HG03108 (cell line): ENCODE data around the gene CCDC178.
"Not testable (repeated sequence)": the region's sequence is repeated elsewhere in the genome, so short reads cannot be mapped to it uniquely, and the experiment has no call there.

Experiments used
- ATAC-seq: cut with Tn5 transposase; IDR thresholded peaks from one replicate; pipeline ENCODE4 v1.9.1; 2021; ENCODE audit warnings: moderate library complexity; ENCODE audit not compliant: unreplicated experiment

The CCDC178 gene

GRCh38 chr18:33231474-33232317, 208.8 kb downstream of the CCDC178 start:
- peak; percentile 89 for ATAC-seq

DNA sequence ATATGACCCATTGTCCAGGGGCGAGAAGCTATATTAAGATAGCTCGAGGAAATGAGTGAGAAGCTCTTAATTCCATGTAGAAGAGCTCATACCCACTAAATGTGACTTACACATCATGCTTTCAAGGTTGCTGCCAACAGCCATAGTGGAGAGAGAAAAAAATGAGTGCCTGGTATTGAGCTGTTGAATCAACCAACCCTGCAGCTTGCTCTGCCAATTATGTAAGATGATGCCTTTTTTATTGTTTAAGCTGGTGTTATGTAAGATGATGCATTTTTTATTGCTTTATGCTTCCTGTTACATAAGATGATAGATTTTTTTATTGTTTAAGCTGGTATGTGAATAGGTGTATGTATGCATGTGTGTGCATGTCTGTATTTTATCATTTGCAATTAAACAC, 228.2 kb downstream of the CCDC178 start:
- ATAC-seq, result no peak

DNA sequence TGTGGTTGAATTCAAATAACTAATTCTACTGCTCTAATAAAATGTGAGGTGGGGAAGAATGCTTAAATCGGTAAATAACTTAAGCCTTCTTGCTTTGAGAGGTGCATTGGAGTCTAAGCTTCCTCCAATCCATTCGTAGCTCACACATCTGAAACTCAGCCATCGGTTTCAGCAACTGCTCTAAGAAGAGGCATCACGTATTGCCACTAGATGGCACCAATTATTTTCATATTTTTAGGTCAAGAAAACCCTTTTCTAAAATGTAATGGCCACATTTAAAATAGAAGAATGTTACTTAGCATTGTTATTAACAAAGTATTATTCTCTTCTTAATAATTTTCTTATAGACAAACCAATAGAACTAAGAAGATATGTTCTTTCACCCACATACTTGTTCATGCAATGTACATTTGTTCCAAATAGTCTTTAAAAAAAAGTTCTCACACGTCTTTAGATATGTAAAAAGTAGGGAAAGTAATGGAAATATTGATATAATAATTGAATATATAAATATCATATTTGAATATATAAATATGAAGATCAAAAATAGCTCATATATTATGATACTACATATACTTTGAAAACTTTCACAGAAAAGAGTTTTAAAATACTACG, 229.8 kb downstream of the CCDC178 start:
- no peak for ATAC-seq

GRCh38 chr18:33205777-33206176, 234.7 kb downstream of the CCDC178 start:
- no peak for ATAC-seq

DNA sequence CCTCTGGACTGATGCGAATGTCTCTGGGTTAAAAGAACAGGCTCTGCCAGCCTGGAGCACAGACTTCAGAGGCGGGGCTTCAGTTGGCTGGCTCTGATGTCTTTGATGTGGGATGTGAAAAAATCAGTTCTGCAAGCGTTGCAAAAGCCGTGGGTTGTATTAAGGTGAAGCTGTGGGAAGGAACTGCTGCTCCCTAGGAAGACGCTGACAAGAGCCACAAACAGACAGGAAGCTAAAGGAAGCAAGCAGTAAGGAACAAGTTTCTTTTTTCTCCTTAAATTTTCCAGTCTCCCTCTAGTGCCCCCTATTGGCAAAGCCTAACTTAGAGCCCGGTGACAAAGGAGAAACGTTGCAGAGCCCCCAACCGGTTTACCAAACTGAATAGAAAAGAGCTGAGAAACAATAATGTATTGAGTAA, 239.0 kb downstream of the CCDC178 start:
- no peak for ATAC-seq

DNA sequence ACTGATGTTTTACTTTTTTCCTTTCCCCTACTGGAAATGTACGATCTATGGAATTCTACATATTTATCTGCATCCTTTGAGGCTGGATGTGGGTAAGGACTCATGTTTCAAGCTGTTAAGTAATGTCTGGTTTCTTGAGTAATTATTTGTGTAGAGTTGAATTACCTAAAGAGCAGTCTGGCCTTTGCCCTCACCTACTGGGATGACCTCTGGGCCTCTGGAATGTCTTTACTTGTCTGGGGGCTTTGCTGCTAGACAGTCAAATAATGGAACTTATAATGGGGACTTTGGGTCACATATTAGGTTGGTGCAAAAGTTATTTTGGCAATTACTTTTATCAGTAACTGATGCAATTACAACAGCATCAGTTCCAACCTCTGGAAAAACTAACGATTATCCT, 244.7 kb downstream of the CCDC178 start:
- ATAC-seq, result no peak

DNA sequence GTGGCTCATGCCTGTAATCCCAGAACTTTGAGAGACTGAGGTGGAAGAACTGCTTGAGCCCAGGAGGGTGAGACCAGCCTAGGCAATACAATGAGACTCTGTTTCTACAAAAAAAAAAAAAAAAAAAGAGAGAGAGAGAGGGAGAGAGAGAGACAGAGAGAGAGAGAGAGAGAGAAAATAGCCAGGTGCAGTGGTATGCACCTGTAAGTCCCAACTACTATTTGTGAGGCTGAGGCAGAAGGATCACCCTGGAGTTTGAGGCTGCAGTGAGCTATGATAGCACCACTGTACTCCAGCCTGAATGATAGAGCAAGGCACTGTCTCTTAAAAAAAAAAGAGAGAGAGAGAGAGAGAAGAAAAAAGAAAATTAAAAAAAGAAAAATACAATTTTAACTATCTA, 245.7 kb downstream of the CCDC178 start:
- no peak for ATAC-seq

- no peak for ATAC-seq
Measured at GRCh38 chr18:33184958-33185357, 255.6 kb downstream of the CCDC178 start.

DNA sequence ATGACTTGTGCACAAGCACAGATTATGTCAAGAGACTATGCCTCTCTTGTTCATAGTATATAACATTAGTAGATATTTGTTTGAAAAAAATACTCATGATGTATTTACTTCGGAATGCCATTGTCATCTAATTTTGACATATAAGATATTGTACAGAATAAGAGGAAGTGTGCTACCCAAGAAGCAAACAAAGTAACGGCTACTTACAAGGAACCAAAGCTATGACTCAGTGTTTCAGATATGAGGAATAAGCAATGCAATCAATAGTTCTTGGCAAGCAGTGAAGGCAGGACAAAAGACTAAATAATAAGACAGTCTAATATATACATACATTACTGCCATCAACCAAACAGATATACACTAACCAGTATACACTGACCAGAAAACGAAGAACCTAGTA, 256.3 kb downstream of the CCDC178 start:
- no peak for ATAC-seq

DNA sequence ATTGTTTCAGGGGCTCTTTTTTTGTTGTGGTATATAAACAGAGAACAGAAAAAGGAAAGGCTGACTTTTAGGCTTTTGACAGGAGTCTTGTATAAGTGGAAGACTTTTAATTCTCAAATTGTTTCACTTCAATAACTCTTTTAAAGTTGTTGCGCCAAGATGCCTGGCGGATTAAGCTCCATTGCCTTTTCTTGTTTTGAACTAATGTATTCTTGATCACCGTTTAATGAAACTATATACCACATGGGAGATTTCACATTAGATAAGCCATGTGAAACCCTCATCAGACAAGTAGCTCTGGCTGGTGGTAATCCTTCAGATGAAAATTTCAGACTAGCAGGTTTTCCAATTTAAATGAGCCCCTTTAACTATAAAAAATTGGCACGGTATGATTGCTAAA, 257.4 kb downstream of the CCDC178 start:
- no peak for ATAC-seq

- no peak for ATAC-seq
Measured at GRCh38 chr18:33181016-33181415, 259.5 kb downstream of the CCDC178 start.

DNA sequence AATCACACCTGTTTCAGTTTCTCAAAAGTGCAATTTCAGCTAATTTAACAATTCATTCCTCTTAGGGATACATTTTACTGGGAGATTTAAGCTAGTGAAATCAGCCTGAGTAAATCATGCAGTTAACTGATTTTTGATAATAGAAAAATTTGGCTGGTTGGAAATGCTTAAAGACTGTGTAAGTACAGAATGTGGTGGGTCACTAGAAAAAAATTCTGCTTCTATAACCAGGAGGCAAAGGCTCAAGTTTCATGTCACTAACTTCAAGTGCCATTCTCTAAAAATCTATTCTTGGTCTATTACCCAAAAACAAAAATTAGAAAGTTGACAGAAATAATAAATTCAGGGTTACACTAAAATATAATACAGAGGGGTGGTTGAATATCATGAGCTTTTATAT, 271.3 kb downstream of the CCDC178 start:
- ATAC-seq, result no peak

DNA sequence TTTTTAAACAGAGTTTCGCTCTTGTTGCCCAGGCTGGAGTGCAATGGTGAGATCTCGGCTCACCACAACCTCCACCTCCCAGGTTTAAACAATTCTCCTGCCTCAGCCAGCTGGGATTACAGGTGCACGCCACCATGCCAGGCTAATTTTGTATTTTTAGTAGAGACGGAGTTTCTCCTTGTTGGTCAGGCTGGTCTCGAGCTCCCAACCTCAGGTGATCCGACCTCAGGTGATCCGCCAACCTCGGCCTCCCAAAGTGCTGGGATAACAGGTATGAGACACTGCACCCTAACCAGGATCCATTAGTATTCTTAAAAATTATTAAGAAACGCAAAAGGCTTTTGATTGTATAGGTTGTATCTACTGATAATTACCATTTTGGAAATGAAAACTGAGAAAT, 276.4 kb downstream of the CCDC178 start:
- ATAC-seq, result not testable (repeated sequence)

- no peak for ATAC-seq
Measured at GRCh38 chr18:33161131-33161530, 279.4 kb downstream of the CCDC178 start.

DNA sequence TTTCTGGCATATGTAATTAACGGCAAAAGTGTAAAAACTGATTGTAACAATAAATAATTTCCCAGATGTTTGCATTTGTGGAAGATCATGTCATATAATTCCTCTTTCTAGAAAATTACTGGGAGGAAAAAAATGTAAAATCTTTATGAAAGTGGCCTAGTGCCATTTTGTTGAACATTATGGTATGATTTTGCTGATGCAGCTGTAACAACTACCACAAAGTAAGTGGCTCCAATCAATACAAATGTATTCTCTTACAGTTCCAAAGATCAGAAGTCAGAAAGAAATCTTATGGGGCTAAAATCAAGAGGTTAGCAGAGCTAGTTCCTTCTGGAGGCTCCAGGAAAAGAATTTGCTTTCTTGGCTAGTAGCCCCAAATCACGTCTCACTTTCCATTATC, 281.4 kb downstream of the CCDC178 start:
- ATAC-seq, result no peak

DNA sequence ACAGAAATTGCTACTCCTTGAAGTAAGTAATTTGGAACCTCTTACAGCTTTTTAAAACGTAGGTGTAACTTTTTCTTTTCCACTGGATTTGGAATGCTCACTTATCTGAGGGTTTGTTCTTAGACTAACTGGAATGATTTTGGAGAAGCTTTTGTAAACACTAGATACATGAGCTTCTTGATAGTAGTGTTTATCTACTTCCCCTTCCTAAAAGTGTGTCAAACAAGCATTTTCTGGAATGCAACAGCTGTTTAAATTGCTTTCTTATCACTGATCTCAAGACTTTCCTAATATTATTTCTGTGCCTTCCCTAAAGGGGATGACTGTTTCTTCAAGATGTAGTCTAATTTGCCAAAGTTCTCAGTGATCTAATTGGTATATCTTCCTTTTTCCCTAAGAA, 282.6 kb downstream of the CCDC178 start:
- ATAC-seq, result no peak

DNA sequence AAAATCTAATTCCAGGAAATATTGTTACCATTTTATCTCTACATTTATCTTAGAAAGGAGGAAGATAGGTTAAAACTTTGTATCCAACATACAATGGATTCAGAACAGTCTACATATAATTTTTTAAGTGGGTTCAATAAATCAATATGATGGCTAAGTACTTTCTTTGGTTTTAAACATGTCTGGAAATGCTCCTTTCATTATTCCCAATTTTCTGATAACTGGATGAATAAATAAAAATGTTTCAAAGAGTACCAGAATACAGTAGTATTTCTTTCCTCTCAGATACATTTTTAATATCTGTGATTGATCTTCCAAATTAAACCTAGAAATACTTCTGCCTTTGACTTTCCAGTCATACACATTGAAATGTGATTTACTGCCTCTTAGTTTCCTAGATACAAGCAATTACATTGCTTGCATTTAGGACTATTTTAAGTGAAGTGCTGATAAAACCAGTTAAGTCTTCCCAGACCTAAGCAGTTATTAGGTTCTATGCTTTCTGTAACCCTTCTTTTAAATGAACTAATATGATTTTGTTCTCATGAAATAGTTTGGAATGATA, 283.5 kb downstream of the CCDC178 start:
- no peak for ATAC-seq

- no peak for ATAC-seq
Measured at GRCh38 chr18:33154049-33154448, 286.5 kb downstream of the CCDC178 start.

DNA sequence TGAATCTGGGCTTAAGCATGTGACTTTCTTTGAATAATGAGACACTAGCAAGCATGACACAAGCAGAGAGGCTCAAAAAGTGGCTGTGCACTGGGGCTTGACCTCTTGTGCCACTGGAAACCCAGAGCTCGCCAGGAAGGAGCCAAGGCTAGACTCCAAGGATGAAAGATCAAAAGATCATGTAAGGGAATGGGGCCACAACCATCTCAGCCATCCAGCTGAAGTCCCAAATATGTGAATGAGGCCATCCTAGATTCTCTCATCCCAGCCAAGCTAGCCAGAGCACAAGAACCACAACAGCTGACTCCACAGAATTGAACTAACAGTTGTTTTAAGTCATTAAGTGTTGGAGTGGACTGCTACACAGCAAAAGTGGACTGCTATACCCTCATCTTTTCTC, 288.1 kb downstream of the CCDC178 start:
- no peak for ATAC-seq

DNA sequence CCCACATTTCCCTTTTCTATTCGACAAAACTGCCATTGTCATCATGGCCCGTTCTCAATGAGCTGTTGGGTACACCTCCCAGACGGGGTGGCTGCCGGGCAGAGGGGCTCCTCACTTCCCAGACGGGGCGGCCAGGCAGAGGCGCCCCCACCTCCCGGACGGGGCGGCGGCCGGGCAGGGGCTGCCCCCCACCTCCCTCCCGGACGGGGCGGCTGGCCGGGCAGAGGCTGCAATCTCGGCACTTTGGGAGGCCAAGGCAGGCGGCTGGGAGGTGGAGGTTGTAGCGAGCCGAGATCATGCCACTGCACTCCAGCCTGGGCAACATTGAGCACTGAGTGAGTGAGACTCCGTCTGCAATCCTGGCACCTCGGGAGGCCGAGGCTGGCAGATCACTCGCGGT, 292.7 kb downstream of the CCDC178 start:
- ATAC-seq, result not testable (repeated sequence)

- ATAC-seq, result no peak
Measured at GRCh38 chr18:33146014-33146413, 294.5 kb downstream of the CCDC178 start.

DNA sequence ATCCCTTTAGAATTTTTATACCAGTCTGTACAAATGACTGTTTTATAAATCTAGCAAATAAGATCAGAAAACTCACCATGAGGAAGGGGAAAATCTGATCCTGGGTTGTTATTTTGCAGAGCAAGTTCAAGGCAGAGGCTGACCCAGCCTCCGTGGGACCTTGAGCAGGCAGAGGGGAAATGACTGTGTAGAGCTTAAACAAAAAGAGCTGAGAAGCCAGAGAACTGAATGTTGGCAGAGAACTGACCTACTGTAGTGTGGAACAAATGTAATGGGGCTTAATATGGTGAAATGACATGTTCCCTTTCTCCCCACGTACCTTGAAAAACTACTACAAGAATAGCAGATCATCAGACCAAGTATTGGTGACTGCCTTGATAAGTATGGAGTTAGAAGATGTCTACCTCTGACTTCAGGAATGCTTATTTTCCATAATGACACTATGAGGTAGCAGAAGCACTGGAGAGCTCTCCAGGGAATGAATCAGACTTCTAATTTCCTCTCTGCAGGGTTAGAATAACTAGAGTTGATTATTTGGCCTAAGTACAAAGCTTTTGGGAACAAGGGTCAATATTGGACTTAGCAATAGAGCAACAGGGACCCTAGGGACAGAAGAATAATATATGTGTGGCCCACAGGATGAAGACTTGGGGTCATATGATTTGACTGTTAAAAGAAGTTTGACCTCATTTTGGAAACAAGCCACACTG, 304.4 kb downstream of the CCDC178 start:
- ATAC-seq, result no peak
